HepG2 (cell line): ENCODE results near the gene ABCC8. TPM values are rescaled to one million over a fixed set of nuclear protein-coding genes. Genes with fewer than 3 reads are reported as not detected.

ENCODE experiments used
- ATAC-seq: fragments of 200-7000 bp; cut with Tn5 transposase; 3 replicates; pipeline ENCODE4 v1.9.1; 2020; ENCODE audit warnings: mild to moderate bottlenecking, moderate library complexity
- BruUV-seq: library from RNA; stranded (reverse); fragments of 400-500 nt; replicated peaks from 2 replicates; lab custom pipeline; 2021; lab: Mats Ljungman, UMichigan
- CTCF ChIA-PET: fragments of 300-600 bp; formaldehyde crosslinking; extraction: SDS; loops from one replicate; lab custom pipeline; 2021; ENCODE audit warnings: low total read pairs, inconsistent platforms, low intra/inter-chr PET ratio; lab: Yijun Ruan, JAX
- POLR2A ChIA-PET: fragments of 350-600 bp; sonication (Branson Sonifier 250); formaldehyde crosslinking; loops from one replicate; lab custom pipeline; 2020; ENCODE audit warnings: antibody characterized with exemption, inconsistent platforms; lab: Yijun Ruan, JAX
- DNase-seq: peaks from one replicate; pipeline ENCODE4 v3.0.0-alpha.2; 2015; ENCODE audit warnings: low spot score
- FAIRE-seq: peaks from 3 replicates; lab custom pipeline; 2011; peaks lifted over from hg19 to GRCh38; lab: Jason Lieb, UNC
- H2AFZ ChIP-seq: one replicate; pipeline ENCODE4 v1.6.1; 2011; ENCODE audit warnings: low read length, inconsistent platforms
- H3K27ac ChIP-seq: fragments of 300-600 bp; 3 replicates; pipeline ENCODE4 v1.8.0; 2011; ENCODE audit warnings: mixed run types, mild to moderate bottlenecking, mixed read lengths, low read length, inconsistent platforms; ENCODE audit not compliant: insufficient read depth; ENCODE audit errors: extremely low read length
- H3K27me3 ChIP-seq, 2 experiments: fragments of 200-600 bp in 1 of 2; 2 replicates in 1 of 2; 3 replicates in 1 of 2; pipeline versions ENCODE4 v1.6.0 to v1.8.0; 2011; ENCODE audit warnings: low read length in 2 of 2, mild to moderate bottlenecking in 2 of 2, moderate library complexity in 2 of 2, inconsistent platforms in 1 of 2; ENCODE audit not compliant: insufficient read depth in 2 of 2, control insufficient read depth in 1 of 2
- H3K36me3 ChIP-seq, 2 experiments: fragments of 200-600 bp in 1 of 2; replicated peaks in 1 of 2; 2 replicates in 1 of 2; 3 replicates in 1 of 2; pipeline versions ENCODE4 v1.5.1 to v1.8.0; 2011; ENCODE audit warnings: low read length in 2 of 2, inconsistent platforms in 1 of 2; ENCODE audit not compliant: insufficient read depth in 2 of 2, control insufficient read depth in 1 of 2
- H3K4me1 ChIP-seq: 2 replicates; pipeline ENCODE4 v1.5.1; 2012; ENCODE audit warnings: low read length, inconsistent platforms; ENCODE audit not compliant: insufficient read depth
- H3K4me2 ChIP-seq: 2 replicates; pipeline ENCODE4 v1.6.0; 2011; ENCODE audit warnings: low read depth, low read length, inconsistent platforms
- H3K4me3 ChIP-seq, 3 experiments: fragments of 200-600 bp in 1 of 3; sonication (generic), shearing (Covaris generic) in 1 of 3; replicated peaks in 1 of 3; 2 replicates each; pipeline ENCODE4 v1.5.1; 2011 to 2016; ENCODE audit warnings: low read length in 3 of 3, inconsistent platforms in 2 of 3, low read depth in 2 of 3, mild to moderate bottlenecking in 2 of 3, control low read depth in 1 of 3, mixed read lengths in 1 of 3; ENCODE audit not compliant: insufficient read depth in 1 of 3
- H3K79me2 ChIP-seq: one replicate; pipeline ENCODE4 v1.6.1; 2011; ENCODE audit warnings: low read length, inconsistent platforms; ENCODE audit not compliant: insufficient read depth
- H3K9ac ChIP-seq: 2 replicates; pipeline ENCODE4 v1.6.0; 2011; ENCODE audit warnings: mild to moderate bottlenecking, low read depth, low read length, inconsistent platforms; ENCODE audit not compliant: insufficient read depth
- H3K9me3 ChIP-seq: 2 replicates; pipeline ENCODE4 v1.5.1; 2012; ENCODE audit warnings: mild to moderate bottlenecking, low read length
- H4K20me1 ChIP-seq: 2 replicates; pipeline ENCODE4 v1.6.0; 2011; ENCODE audit warnings: inconsistent platforms, mild to moderate bottlenecking, low read length, moderate library complexity; ENCODE audit not compliant: insufficient read depth
- CREB3 ChIP-seq: sonication (generic); formaldehyde crosslinking; IDR thresholded peaks from 2 replicates; pipeline ENCODE4 v1.5.0; 2020; ENCODE audit warnings: missing genetic modification reagents
- ETV5 ChIP-seq: IDR thresholded peaks from 2 replicates; pipeline ENCODE4 v1.6.1; 2018; ENCODE audit warnings: missing biosample characterization, missing genetic modification reagents, inconsistent platforms, borderline replicate concordance
- KLF6 ChIP-seq: IDR thresholded peaks from 2 replicates; pipeline ENCODE4 v1.8.0; 2016; ENCODE audit warnings: missing biosample characterization, missing genetic modification reagents
- SMARCC2 ChIP-seq: fragments of 450-650 bp; IDR thresholded peaks from 2 replicates; pipeline ENCODE4 v1.6.1; 2017; ENCODE audit warnings: antibody characterized with exemption, mild to moderate bottlenecking
- SP5 ChIP-seq: IDR thresholded peaks from 2 replicates; pipeline ENCODE4 v1.6.1; 2016; ENCODE audit warnings: low read depth, borderline replicate concordance
- SRSF9 ChIP-seq: fragments of 200-400 bp; formaldehyde crosslinking; IDR thresholded peaks from 2 replicates; pipeline ENCODE4 v1.6.1; 2018; ENCODE audit warnings: borderline replicate concordance, mild to moderate bottlenecking, low read depth, low read length; ENCODE audit not compliant: insufficient read depth, poor library complexity, severe bottlenecking
- TBX3 ChIP-seq: fragments of 450-650 bp; IDR thresholded peaks from 2 replicates; pipeline ENCODE4 v1.6.1; 2017; ENCODE audit warnings: antibody characterized with exemption, mild to moderate bottlenecking, inconsistent platforms, borderline replicate concordance
- TEAD2 ChIP-seq: sonication (generic); formaldehyde crosslinking; IDR thresholded peaks from 2 replicates; pipeline ENCODE4 v1.9.0; 2021; ENCODE audit warnings: missing genetic modification reagents
- ZMAT3 ChIP-seq: sonication (generic); formaldehyde crosslinking; conservative IDR thresholded peaks from 2 replicates; pipeline ENCODE4 v1.7.0; 2021; ENCODE audit warnings: missing genetic modification reagents
- ZNF776 ChIP-seq: sonication (generic); formaldehyde crosslinking; IDR thresholded peaks from 2 replicates; pipeline ENCODE4 v1.4.0; 2020; ENCODE audit warnings: mild to moderate bottlenecking, missing genetic modification reagents
- WGBS: methylation state at CpG from one replicate; pipeline ENCODE4 v1.1.6; 2017; ENCODE audit warnings: low lambda C conversion rate; 5-methylcytosine and 5-hydroxymethylcytosine counted together
- in situ Hi-C: cut with HindIII; loops from 2 replicates; pipeline ENCODE4 v1.10.0; 2017; ENCODE audit warnings: low pct_unique_long_range_greater_than_20kb; ENCODE audit not compliant: extremely low pct_ligation_motif_present
- intact Hi-C: fragments of 100-400 bp; cut with micrococcal nuclease; formaldehyde crosslinking; loops from one replicate; pipeline ENCODE4 v1.10.0; 2022; ENCODE audit not compliant: unreplicated experiment
- polyA plus RNA-seq, 8 experiments: library from polyadenylated mRNA; depleted of rRNA in 3 of 8; stranded (reverse) in 7 of 8; unstranded in 1 of 8; fragments of >200 nt; fragmentation: Illumina TruSeq in 4 of 8; extraction: Trizol in 4 of 8; gene quantifications; 2 replicates each; pipeline versions ENCODE4 v1.2.1 to v1.2.3, GENCODE V29; 2011 to 2016; ENCODE audit warnings: low read depth in 4 of 8, missing spikeins in 1 of 8, mixed read lengths in 1 of 8; ENCODE audit not compliant: insufficient read depth in 1 of 8
- total RNA-seq, 5 experiments: library from RNA; depleted of rRNA; stranded (reverse); fragments of >200 nt; fragmentation: Illumina TruSeq; extraction: Trizol; gene quantifications; 2 replicates each; pipeline ENCODE4 v1.2.3, GENCODE V29; 2016; ENCODE audit warnings: low read depth in 1 of 5
- TF ChIP-seq, protein P1 (sequence below): sonication (generic); formaldehyde crosslinking; IDR thresholded peaks from 2 replicates; pipeline ENCODE4 v1.8.1; 2023; ENCODE audit warnings: missing genetic modification reagents, mild to moderate bottlenecking, borderline replicate concordance
- TF ChIP-seq, protein P2 (sequence below): sonication (generic); formaldehyde crosslinking; IDR thresholded peaks from 2 replicates; pipeline ENCODE4 v1.4.0; 2020; ENCODE audit warnings: missing genetic modification reagents, borderline replicate concordance
- TF ChIP-seq, protein P3 (sequence below): sonication (generic); formaldehyde crosslinking; IDR thresholded peaks from 2 replicates; pipeline ENCODE4 v1.9.0; 2022; ENCODE audit warnings: missing genetic modification reagents, mild to moderate bottlenecking, borderline replicate concordance

The ABCC8 gene
- total and polyA plus RNA-seq, 2 of the 13 experiments (the other 11 are each of a cell fraction or from before 2014, with no cell fraction given), result not detected

GRCh38 chr11:17517186-17517585 lies 40.5 kb upstream of the ABCC8 start:
- Histone ChIP-seq H2AFZ (no peak overlapping the region), H3K27ac (no peak overlapping the region), H3K4me2 (no peak overlapping the region), H3K36me3 (no peaks in the 10 kb centered on the region), H3K9me3 (no peaks in the 10 kb centered on the region), H3K79me2 (no peaks in the 10 kb centered on the region), H3K4me1 (no peaks in the 10 kb centered on the region), H3K9ac (no peak overlapping the region), H3K27me3 (peaks cover 1 to 5% of the 10 kb centered on the region in 2 experiments; a peak in 3 of 5 replicates), H3K4me3 (no peak overlapping the region), H4K20me1 (no peaks in the 10 kb centered on the region)
- no peak for ATAC-seq
- DNase-seq, result no peak
- no TSS peak for BruUV-seq
- CTCF ChIA-PET, result no interaction called here
- intact Hi-C loops (no loop called here), in situ Hi-C loops (loop anchor here (25.0 kb wide), 1 partner anchor 280 kb away; no protein-coding TSS in a partner anchor)
- POLR2A ChIA-PET, result no interaction called here
- 50% methylated on average over 10 of the region's 10 CpGs for WGBS
- FAIRE-seq, result no peak
- TF ChIP-seq SMARCC2 (no peak), TBX3 (no peak), SP5 (CRISPR knock-in tag) (no peak)

GRCh38 chr11:17516551-17517150 lies 40.0 kb upstream of the ABCC8 start:
- in situ Hi-C loops (loop anchor here (25.0 kb wide), 1 partner anchor 279 kb away; no protein-coding TSS in a partner anchor), intact Hi-C loops (no loop called here)
- Histone ChIP-seq H3K27me3 (peaks cover 1 to 5% of the 10 kb centered on the region in 2 experiments; a peak in 3 of 5 replicates), H3K4me3 (no peak overlapping the region), H4K20me1 (no peaks in the 10 kb centered on the region), H3K9me3 (no peaks in the 10 kb centered on the region), H3K4me1 (no peaks in the 10 kb centered on the region), H3K4me2 (no peak overlapping the region), H3K79me2 (no peaks in the 10 kb centered on the region), H2AFZ (no peak overlapping the region), H3K27ac (no peak overlapping the region), H3K36me3 (no peaks in the 10 kb centered on the region), H3K9ac (no peak overlapping the region)
- 39% methylated on average over 6 of the region's 7 CpGs for WGBS
- ChIA-PET CTCF (no interaction called here), POLR2A (no interaction called here)
- FAIRE-seq (no peak), ATAC-seq (no peak), DNase-seq (no peak)
- no TSS peak for BruUV-seq
- TF ChIP-seq ZNF776 (no peak), KLF6 (CRISPR knock-in tag) (no peak), SRSF9 (no peak), ETV5 (CRISPR knock-in tag) (no peak), TEAD2 (no peak), CREB3 (CRISPR knock-in tag) (no peak), ZMAT3 (CRISPR knock-in tag) (no peak)
- TF ChIP-seq, protein P1, sequence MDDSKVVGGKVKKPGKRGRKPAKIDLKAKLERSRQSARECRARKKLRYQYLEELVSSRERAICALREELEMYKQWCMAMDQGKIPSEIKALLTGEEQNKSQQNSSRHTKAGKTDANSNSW (CRISPR knock-in tag), result no peak
- TF ChIP-seq, protein P2, sequence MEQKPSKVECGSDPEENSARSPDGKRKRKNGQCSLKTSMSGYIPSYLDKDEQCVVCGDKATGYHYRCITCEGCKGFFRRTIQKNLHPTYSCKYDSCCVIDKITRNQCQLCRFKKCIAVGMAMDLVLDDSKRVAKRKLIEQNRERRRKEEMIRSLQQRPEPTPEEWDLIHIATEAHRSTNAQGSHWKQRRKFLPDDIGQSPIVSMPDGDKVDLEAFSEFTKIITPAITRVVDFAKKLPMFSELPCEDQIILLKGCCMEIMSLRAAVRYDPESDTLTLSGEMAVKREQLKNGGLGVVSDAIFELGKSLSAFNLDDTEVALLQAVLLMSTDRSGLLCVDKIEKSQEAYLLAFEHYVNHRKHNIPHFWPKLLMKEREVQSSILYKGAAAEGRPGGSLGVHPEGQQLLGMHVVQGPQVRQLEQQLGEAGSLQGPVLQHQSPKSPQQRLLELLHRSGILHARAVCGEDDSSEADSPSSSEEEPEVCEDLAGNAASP (CRISPR knock-in tag), result no peak
- TF ChIP-seq, protein P3, sequence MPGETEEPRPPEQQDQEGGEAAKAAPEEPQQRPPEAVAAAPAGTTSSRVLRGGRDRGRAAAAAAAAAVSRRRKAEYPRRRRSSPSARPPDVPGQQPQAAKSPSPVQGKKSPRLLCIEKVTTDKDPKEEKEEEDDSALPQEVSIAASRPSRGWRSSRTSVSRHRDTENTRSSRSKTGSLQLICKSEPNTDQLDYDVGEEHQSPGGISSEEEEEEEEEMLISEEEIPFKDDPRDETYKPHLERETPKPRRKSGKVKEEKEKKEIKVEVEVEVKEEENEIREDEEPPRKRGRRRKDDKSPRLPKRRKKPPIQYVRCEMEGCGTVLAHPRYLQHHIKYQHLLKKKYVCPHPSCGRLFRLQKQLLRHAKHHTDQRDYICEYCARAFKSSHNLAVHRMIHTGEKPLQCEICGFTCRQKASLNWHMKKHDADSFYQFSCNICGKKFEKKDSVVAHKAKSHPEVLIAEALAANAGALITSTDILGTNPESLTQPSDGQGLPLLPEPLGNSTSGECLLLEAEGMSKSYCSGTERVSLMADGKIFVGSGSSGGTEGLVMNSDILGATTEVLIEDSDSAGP, result no peak
